GM12801 (cell line): Measurements from ENCODE around the gene SPTSSB.

ENCODE experiments used
- TF ChIP-seq, protein P1 (sequence below): IDR thresholded peaks from one replicate; pipeline ENCODE4 v1.5.1; 2011; ENCODE audit warnings: control low read depth; ENCODE audit not compliant: insufficient read length; ENCODE audit errors: extremely low read depth

SPTSSB gene

DNA sequence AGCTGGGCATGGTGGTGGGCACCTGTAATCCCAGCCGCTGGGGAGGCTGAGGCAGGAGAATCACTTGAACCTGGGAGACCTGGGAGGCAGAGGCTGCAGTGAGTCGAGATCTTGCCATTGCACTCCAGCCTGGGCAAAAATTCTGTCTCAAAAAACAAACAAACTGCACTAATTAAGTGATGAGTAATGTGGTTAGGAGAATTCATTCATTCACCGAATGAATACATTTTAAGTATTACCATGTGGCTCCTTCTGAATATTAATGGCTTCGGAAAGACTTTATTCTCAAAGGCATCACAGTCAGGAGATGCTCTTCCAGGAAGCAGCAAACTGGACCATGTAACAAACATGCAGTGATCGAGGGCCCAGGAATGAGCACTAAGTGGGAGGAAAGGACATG, 23.6 kb downstream of the SPTSSB start:
- TF ChIP-seq, protein P1, sequence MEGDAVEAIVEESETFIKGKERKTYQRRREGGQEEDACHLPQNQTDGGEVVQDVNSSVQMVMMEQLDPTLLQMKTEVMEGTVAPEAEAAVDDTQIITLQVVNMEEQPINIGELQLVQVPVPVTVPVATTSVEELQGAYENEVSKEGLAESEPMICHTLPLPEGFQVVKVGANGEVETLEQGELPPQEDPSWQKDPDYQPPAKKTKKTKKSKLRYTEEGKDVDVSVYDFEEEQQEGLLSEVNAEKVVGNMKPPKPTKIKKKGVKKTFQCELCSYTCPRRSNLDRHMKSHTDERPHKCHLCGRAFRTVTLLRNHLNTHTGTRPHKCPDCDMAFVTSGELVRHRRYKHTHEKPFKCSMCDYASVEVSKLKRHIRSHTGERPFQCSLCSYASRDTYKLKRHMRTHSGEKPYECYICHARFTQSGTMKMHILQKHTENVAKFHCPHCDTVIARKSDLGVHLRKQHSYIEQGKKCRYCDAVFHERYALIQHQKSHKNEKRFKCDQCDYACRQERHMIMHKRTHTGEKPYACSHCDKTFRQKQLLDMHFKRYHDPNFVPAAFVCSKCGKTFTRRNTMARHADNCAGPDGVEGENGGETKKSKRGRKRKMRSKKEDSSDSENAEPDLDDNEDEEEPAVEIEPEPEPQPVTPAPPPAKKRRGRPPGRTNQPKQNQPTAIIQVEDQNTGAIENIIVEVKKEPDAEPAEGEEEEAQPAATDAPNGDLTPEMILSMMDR: no peak

DNA sequence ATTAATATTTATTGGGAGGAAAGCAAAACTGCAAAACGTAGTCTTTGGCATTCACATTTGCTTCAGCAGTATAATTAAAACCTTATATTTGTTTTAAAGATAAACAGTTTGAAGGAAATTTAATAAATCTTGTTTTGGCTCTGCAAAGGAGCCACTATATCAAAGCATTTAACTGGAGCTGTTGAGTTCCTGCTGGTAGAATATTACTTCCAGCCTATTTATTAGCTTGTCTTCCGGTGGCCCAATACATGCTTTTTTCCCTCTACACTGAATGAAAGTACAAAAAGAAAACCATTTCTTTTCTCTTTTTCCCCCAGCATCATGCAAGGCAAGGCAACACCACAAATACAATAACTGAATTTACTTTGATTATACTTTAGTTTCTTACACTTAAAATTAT, 26.3 kb downstream of the SPTSSB start:
- TF ChIP-seq, protein P1: no peak

DNA sequence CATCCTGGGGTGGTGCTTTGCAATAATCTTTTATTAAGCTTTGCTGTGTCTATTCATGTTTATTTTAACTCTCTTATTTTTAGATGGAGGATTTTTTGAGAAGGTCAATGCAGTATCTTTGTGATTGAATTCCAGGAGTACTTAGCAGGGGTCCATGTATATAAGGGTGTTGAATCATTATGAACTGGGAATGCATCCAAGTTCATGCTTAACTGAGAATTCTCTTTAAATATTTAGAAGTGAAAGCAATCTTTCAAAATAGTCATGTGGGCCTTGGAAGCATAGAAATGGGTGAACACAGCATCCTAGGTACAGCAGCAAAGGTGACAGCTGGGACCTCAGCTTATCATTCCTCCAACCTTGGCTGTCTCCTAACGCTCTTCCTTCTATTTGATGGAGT, 27.3 kb downstream of the SPTSSB start:
- TF ChIP-seq, protein P1: no peak

DNA sequence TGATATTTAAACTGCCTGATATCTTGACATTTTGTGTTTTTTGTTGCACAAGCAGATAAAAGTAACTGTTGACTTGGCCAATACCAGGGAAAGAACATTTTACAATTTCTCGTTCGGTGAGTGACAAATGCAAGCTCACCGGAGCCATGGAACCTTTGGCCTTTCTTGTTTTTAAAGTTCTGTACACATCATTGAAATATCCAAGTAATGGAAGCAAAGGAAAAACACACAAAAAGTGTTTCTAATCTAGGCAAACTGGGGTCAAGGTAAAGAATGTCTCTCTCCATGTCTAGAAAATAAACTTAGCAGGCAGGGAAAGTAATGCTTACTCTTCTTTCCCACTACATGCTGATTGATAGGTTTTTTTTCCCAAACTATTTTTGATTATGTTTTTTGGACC, 27.8 kb downstream of the SPTSSB start:
- TF ChIP-seq, protein P1: no peak

DNA sequence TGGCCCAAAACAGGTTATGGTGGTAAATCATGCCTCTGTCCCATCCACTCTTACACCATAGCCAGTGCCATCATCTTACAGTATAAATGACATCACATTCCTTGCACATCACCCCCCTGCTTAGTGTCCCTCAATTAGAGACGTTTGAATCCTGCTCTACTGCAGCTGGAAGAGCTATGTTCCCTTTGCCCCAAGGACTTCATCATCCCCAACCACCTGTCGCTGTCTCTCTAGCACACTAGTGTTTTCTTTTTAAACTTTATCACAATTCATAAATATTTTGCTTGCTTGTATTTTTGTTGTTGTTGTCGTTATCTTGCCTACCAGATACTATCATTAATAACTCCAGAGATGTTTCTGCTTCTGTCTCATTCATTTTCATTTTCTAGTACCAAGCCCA, 28.7 kb downstream of the SPTSSB start:
- TF ChIP-seq, protein P1: no peak

DNA sequence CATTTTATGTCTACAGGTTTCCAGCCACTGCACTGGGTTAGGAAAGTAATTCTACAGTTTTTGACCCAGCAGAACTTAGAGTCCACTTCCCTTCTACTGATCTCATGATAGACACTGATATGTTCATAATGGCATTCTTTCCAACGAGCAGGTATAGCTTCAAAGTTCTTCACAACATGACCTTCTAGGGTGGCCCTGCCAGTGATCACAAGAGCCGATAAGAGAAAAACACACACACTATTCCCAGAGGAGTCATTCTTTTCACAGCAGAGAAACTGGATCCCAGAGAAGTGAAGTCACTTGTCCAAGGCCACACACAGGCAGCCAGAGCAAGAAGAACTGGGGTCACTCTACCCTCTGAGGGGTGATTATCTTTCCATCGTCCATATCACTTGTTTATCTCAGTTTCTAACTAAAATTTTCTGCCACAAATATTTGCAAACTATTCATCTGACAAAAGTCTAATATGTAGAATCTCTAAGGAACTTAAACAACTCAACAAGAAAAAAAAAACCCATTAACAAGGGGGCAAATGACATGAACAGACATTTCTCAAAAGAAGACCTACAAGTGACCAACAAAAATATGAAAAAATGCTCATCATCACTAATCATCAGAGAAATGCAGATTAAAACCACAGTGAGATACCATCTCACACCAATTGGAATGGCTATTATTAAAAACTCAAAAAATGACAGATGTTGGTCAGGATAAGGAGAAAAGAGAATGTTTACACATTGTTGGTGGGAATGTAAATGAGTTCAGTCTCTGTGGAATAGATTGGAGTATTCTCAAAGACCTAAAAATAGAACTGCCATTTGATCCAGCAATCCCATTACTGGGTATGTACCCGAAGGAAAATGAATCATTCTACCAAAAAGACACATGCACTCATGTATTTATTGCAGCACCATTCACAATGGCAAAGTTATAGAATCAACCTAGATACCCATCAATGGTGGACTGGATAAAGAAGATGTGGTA, 31.5 kb downstream of the SPTSSB start:
- TF ChIP-seq, protein P1: no peak

DNA sequence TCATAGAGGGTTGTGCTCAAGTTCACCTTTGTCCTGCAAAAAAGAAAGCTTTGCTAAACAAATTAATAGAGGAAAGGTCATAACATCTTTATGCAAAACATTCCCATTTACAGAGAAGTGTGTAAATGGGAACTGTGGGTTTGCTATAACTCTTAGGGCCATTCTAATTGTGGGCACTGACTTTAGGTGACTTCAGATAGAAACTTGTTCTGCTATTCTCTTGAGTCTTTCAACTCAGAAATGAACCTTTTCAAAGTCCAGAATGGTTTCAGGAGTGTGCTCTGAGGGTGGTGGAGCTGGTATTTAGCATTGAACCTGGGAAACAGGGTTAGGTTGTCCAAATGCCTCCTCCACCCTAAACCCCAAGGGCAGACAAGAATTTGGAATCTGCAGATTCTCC, 34.0 kb downstream of the SPTSSB start:
- TF ChIP-seq, protein P1: no peak
